ENCODE results near the gene PPP1R16B.

The PPP1R16B gene

GRCh38 chr20:38842558-38842981, 37.1 kb downstream of the PPP1R16B start:
- in situ Hi-C loops (cut with MboI; ENCODE audit: low sequenced_read_pairs) = no loop called here

GRCh38 chr20:38843346-38843745, 37.8 kb downstream of the PPP1R16B start:
- in situ Hi-C loops (cut with MboI; ENCODE audit: low sequenced_read_pairs) = no loop called here

GRCh38 chr20:38844963-38845362, 39.5 kb downstream of the PPP1R16B start:
- in situ Hi-C loops (cut with MboI; ENCODE audit: low sequenced_read_pairs) = no loop called here

- in situ Hi-C loops (cut with MboI; ENCODE audit: low sequenced_read_pairs) = no loop called here
Observed at GRCh38 chr20:38847840-38848239, 42.3 kb downstream of the PPP1R16B start.

GRCh38 chr20:38853759-38854158, 48.3 kb downstream of the PPP1R16B start:
- in situ Hi-C loops (cut with MboI; ENCODE audit: low sequenced_read_pairs) = no loop called here

GRCh38 chr20:38854654-38855066, 49.2 kb downstream of the PPP1R16B start:
- in situ Hi-C loops (cut with MboI; ENCODE audit: low sequenced_read_pairs) = no loop called here

GRCh38 chr20:38855356-38855755, 49.9 kb downstream of the PPP1R16B start:
- in situ Hi-C loops (cut with MboI; ENCODE audit: low sequenced_read_pairs) = no loop called here

GRCh38 chr20:38856570-38856969, 51.1 kb downstream of the PPP1R16B start:
- in situ Hi-C loops (cut with MboI; ENCODE audit: low sequenced_read_pairs) = no loop called here

GRCh38 chr20:38857703-38858102, 52.2 kb downstream of the PPP1R16B start:
- in situ Hi-C loops (cut with MboI; ENCODE audit: low sequenced_read_pairs) = no loop called here

- in situ Hi-C loops (cut with MboI; ENCODE audit: low sequenced_read_pairs) = no loop called here
Observed at GRCh38 chr20:38859070-38859690, 53.7 kb downstream of the PPP1R16B start.

GRCh38 chr20:38859857-38860256, 54.4 kb downstream of the PPP1R16B start:
- in situ Hi-C loops (cut with MboI; ENCODE audit: low sequenced_read_pairs) = loop anchor here (5.0 kb wide), 1 partner anchor 48 kb away; no protein-coding TSS in a partner anchor

GRCh38 chr20:38861071-38861401, 55.5 kb downstream of the PPP1R16B start:
- in situ Hi-C loops (cut with MboI; ENCODE audit: low sequenced_read_pairs) = loop anchor here (5.0 kb wide), 1 partner anchor 49 kb away; no protein-coding TSS in a partner anchor

- in situ Hi-C loops (cut with MboI; ENCODE audit: low sequenced_read_pairs) = loop anchor here (5.0 kb wide), 1 partner anchor 50 kb away; no protein-coding TSS in a partner anchor
Observed at GRCh38 chr20:38862226-38862625, 56.7 kb downstream of the PPP1R16B start.

- in situ Hi-C loops (cut with MboI; ENCODE audit: low sequenced_read_pairs) = loop anchor here (5.0 kb wide), 1 partner anchor 51 kb away; no protein-coding TSS in a partner anchor
Observed at GRCh38 chr20:38863024-38863851, 57.7 kb downstream of the PPP1R16B start.

GRCh38 chr20:38864662-38865061, 59.2 kb downstream of the PPP1R16B start:
- in situ Hi-C loops (cut with MboI; ENCODE audit: low sequenced_read_pairs) = loop anchor here (5.0 kb wide), 1 partner anchor 52 kb away; no protein-coding TSS in a partner anchor

GRCh38 chr20:38866265-38867061, 61.0 kb downstream of the PPP1R16B start:
- in situ Hi-C loops (cut with MboI; ENCODE audit: low sequenced_read_pairs) = no loop called here

GRCh38 chr20:38867062-38867359, 61.5 kb downstream of the PPP1R16B start:
- in situ Hi-C loops (cut with MboI; ENCODE audit: low sequenced_read_pairs) = no loop called here

- in situ Hi-C loops (cut with MboI; ENCODE audit: low sequenced_read_pairs) = no loop called here
Observed at GRCh38 chr20:38870733-38871559, 65.4 kb downstream of the PPP1R16B start.

GRCh38 chr20:38871560-38871953, 66.1 kb downstream of the PPP1R16B start:
- in situ Hi-C loops (cut with MboI; ENCODE audit: low sequenced_read_pairs) = no loop called here

- in situ Hi-C loops (cut with MboI; ENCODE audit: low sequenced_read_pairs) = no loop called here
Observed at GRCh38 chr20:38872036-38872435, 66.5 kb downstream of the PPP1R16B start.

All from HL-60/S4 treated with retinoic acid at 250 ng/mL for 4 days and 3 days (cell line).